Naive B cell (primary cell): ENCODE data around the gene MAP2. TPM values are rescaled to one million over a fixed set of nuclear protein-coding genes. Genes with fewer than 3 reads are reported as not detected.

Source experiments
- ATAC-seq, 2 donors: fragments of 150-1000 bp; cut with Tn5 transposase; 2 replicates each; pipeline ENCODE4 v1.10.0; 2021; ENCODE audit warnings: low read depth in 2 of 2, mild to moderate bottlenecking in 2 of 2, moderate library complexity in 2 of 2
- DNase-seq: peaks from one replicate; pipeline ENCODE4 v3.0.0; 2022
- H3K27ac Mint-ChIP-seq, 6 donors: one replicate each; pipeline ENCODE4 v1.8.0; 2020 to 2022; ENCODE audit warnings: mild to moderate bottlenecking in 6 of 6, mixed read lengths in 6 of 6, moderate library complexity in 5 of 6, inconsistent platforms in 2 of 6
- H3K27me3 Mint-ChIP-seq, 3 donors: one replicate each; pipeline ENCODE4 v1.8.0; 2021 to 2022; ENCODE audit warnings: mixed read lengths in 3 of 3, mild to moderate bottlenecking in 1 of 3
- H3K36me3 Mint-ChIP-seq, 2 donors: one replicate each; pipeline ENCODE4 v1.8.0; 2020 to 2022; ENCODE audit warnings: mixed read lengths in 2 of 2, inconsistent platforms in 1 of 2, mild to moderate bottlenecking in 1 of 2
- H3K4me1 Mint-ChIP-seq, 3 donors: one replicate each; pipeline ENCODE4 v1.8.0; 2020 to 2022; ENCODE audit warnings: mixed read lengths in 3 of 3, inconsistent platforms in 1 of 3, mild to moderate bottlenecking in 1 of 3, moderate library complexity in 1 of 3
- H3K4me3 Mint-ChIP-seq, 8 donors: one replicate each; pipeline ENCODE4 v1.8.0; 2020 to 2022; ENCODE audit warnings: mild to moderate bottlenecking in 8 of 8, mixed read lengths in 8 of 8, moderate library complexity in 8 of 8, inconsistent platforms in 2 of 8
- H3K9me3 Mint-ChIP-seq, 7 donors: one replicate each; pipeline ENCODE4 v1.8.0; 2020 to 2022; ENCODE audit warnings: mixed read lengths in 7 of 7, mild to moderate bottlenecking in 5 of 7, inconsistent platforms in 2 of 7, moderate library complexity in 1 of 7
- polyA plus RNA-seq, 6 donors: library from polyadenylated mRNA; unstranded; fragments of 300-500 nt; fragmentation: Illumina TruSeq; gene quantifications; one replicate each; pipeline ENCODE4 v1.2.3, GENCODE V29; 2021; ENCODE audit warnings: low read depth in 6 of 6

Gene MAP2
- polyA plus RNA-seq, 6 donors from 2014 or later, result 2.7 to 10.1 (median 6.3) TPM

GRCh38 chr2:209772290-209772685 lies 348.4 kb downstream of the MAP2 start:
- no peak for DNase-seq
- Mint-ChIP-seq H3K4me3 (no peak overlapping the region), H3K27ac (no peak overlapping the region), H3K9me3 (peaks cover 0 to 4% (median 0%) of the 10 kb centered on the region in 7 donors), H3K4me1 (peaks cover 3 to 5% (median 4%) of the 10 kb centered on the region in 3 donors), H3K36me3 (no peaks in the 10 kb centered on the region), H3K27me3 (peaks cover 26 to 51% (median 30%) of the 10 kb centered on the region in 3 donors)
- ATAC-seq, result no peak

DNA sequence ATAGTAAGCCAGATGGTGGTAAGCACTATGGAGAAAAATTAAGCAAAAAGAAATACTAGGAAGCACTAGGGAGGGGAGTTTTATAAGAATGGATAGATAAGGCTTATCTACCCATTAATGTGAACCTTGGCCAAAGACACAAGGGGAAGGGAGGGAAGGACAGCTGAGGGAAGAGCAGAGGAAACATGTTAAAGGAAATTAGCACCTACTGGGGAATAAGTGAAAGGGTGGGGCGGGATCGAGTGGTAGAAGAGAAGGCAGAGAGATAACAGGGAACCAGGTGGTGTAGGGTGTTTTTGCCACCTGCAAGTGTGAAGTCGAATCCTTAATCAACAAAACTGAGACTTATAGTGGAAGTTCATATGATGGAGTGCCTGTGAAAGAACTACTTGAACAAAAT lies 349.5 kb downstream of the MAP2 start:
- Mint-ChIP-seq H3K27ac (peak overlapping the region in 1 of 6 donors; percentile 68), H3K9me3 (peaks cover 0 to 3% (median 0%) of the 10 kb centered on the region in 7 donors), H3K4me3 (no peak overlapping the region), H3K27me3 (peaks cover 21 to 51% (median 22%) of the 10 kb centered on the region in 3 donors), H3K36me3 (no peaks in the 10 kb centered on the region), H3K4me1 (peaks cover 3 to 5% (median 4%) of the 10 kb centered on the region in 3 donors)
- ATAC-seq (no peak), DNase-seq (no peak)
